ENCODE measurements around the gene GAS2.
A peak's percentile ranks its signal among the peaks of the same experiment; 100 is the strongest.

GRCh38 chr11:22829231-22830081 lies 163.0 kb downstream of the GAS2 start, which contains the start of gene SVIP:
- TF ChIP-seq CTCF (IDR thresholded peaks at IDR 0.05; ENCODE audit: low read length): peak; percentile 70
- TF ChIP-seq EZH2 (optimal IDR thresholded peaks at IDR 0.05; ENCODE audit: low read depth, low read length): no peak
